Upper lobe of right lung (tissue), 1 donor: ENCODE results near the gene SLC4A5. TPM values are rescaled to one million over a fixed set of nuclear protein-coding genes. Genes with fewer than 3 reads are reported as not detected.
A peak's percentile ranks its signal among the peaks of the same experiment; 100 is the strongest.

Source experiments
- ATAC-seq: fragments of 200-7000 bp; cut with Tn5 transposase; one replicate; pipeline ENCODE4 v1.9.1; 2020; ENCODE audit warnings: mild to moderate bottlenecking, moderate library complexity
- DNase-seq: peaks from one replicate; pipeline ENCODE4 v3.0.0-alpha.2; 2020
- H3K27ac ChIP-seq: fragments of 200-600 bp; one replicate; pipeline ENCODE4 v1.8.0; 2022
- H3K27me3 ChIP-seq: fragments of 200-600 bp; one replicate; pipeline ENCODE4 v1.8.0; 2022; ENCODE audit warnings: mild to moderate bottlenecking
- H3K36me3 ChIP-seq: fragments of 200-600 bp; one replicate; pipeline ENCODE4 v1.8.0; 2022
- H3K4me1 ChIP-seq: fragments of 200-600 bp; one replicate; pipeline ENCODE4 v1.8.0; 2022
- H3K4me3 ChIP-seq: fragments of 200-600 bp; one replicate; pipeline ENCODE4 v1.8.0; 2022; ENCODE audit warnings: mild to moderate bottlenecking
- H3K9me3 ChIP-seq: fragments of 200-600 bp; one replicate; pipeline ENCODE4 v1.8.0; 2022
- intact Hi-C: fragments of 100-400 bp; cut with DNase I; formaldehyde crosslinking; loops from one replicate; pipeline ENCODE4 v1.11.0; 2022
- total RNA-seq: library from RNA; stranded (reverse); fragmentation: NEBNext Ultra II Directional; extraction: Animal tissue kit (Norgen Biotek cat#: 25700); gene quantifications from one replicate; pipeline ENCODE4 v1.2.1, GENCODE V29; 2021
- TF ChIP-seq, protein P1 (sequence below): fragments of 200-600 bp; IDR thresholded peaks from one replicate; pipeline ENCODE4 v1.8.0; 2022; ENCODE audit warnings: antibody characterized with exemption
- donor health status: DM: no; HTN: yes; CAD: no; lungs with severe emphysema.

Gene SLC4A5
- total RNA-seq, 1 donor from 2014 or later: 3.2 TPM

DNA sequence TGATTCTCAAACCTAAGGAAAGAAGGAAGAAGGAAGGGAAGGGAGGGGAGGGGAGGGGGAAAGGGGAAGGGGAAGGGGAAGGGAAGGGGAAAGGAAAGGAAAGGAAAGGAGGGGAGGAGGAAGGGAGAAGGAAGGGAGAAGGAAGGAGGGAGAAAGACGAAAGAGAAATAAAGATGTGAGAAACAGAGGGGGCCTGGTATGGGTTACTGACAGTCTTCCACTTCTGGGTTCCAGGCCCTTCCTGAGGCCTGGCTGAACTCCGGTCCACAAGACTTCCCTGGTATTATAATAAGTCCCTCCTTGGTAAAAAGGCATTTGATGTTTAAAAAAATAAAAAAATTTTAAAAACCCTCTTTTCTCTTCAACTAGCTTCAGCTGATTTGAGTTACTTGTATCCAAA is 17.4 kb downstream of the SLC4A5 start:
- DNase-seq: no peak
- Histone ChIP-seq H3K27ac (no peak overlapping the region), H3K9me3 (no peaks in the 10 kb centered on the region), H3K36me3 (no peaks in the 10 kb centered on the region), H3K4me3 (no peak overlapping the region), H3K27me3 (no peaks in the 10 kb centered on the region), H3K4me1 (no peaks in the 10 kb centered on the region)
- intact Hi-C loops: no loop called here
- TF ChIP-seq, protein P1, sequence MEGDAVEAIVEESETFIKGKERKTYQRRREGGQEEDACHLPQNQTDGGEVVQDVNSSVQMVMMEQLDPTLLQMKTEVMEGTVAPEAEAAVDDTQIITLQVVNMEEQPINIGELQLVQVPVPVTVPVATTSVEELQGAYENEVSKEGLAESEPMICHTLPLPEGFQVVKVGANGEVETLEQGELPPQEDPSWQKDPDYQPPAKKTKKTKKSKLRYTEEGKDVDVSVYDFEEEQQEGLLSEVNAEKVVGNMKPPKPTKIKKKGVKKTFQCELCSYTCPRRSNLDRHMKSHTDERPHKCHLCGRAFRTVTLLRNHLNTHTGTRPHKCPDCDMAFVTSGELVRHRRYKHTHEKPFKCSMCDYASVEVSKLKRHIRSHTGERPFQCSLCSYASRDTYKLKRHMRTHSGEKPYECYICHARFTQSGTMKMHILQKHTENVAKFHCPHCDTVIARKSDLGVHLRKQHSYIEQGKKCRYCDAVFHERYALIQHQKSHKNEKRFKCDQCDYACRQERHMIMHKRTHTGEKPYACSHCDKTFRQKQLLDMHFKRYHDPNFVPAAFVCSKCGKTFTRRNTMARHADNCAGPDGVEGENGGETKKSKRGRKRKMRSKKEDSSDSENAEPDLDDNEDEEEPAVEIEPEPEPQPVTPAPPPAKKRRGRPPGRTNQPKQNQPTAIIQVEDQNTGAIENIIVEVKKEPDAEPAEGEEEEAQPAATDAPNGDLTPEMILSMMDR: no peak
- no peak for ATAC-seq

DNA sequence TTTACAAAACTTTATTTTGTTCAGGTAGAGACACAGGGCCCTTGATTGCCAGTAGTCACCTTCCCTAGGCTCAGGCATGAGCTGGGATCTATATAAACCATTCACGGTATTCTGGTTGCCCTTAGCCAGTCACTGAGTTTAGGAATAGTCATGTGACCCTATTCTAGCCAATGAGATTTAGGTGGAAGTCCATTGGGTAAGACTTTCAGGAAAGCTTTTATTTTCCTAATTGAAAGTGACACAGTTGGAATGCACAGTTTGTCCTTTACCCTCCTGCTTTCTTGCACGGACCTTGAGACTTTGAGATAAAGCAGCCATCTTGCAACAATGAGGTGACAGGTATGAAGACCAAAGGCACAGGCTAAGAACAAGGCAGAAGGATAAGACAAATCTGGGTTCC is 21.5 kb downstream of the SLC4A5 start:
- H3K4me3 ChIP-seq: no peak overlapping the region
- no peak overlapping the region for H3K27ac ChIP-seq
- intact Hi-C loops: no loop called here
- no peaks in the 10 kb centered on the region for H3K27me3 ChIP-seq
- ATAC-seq: no peak
- H3K4me1 ChIP-seq: no peaks in the 10 kb centered on the region
- no peaks in the 10 kb centered on the region for H3K36me3 ChIP-seq
- DNase-seq: no peak
- no peaks in the 10 kb centered on the region for H3K9me3 ChIP-seq
- TF ChIP-seq, protein P1: no peak

DNA sequence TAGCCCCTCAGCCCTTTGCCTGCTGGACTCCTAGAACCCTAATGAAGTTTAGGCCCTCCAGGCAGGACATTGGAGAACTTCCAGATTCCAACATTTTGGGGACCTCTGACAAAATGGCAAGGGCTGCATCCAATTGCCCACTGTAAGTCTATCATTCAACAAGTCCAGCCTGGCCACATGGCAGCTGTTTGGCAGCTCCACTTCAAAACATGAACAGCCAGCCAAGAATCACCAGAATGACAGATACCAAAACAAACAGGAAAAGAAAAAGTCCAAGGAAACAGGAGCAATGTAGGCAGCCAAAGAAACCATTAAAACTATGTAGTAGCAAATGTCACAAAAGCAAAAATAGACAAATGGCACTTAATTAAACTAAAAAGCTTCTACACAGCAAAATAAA is 25.5 kb downstream of the SLC4A5 start:
- ATAC-seq (no peak), DNase-seq (no peak)
- TF ChIP-seq, protein P1: no peak
- no peaks in the 10 kb centered on the region for H3K4me1 ChIP-seq
- H3K4me3 ChIP-seq: no peak overlapping the region
- H3K9me3 ChIP-seq: no peaks in the 10 kb centered on the region
- no peak overlapping the region for H3K27ac ChIP-seq
- intact Hi-C loops: no loop called here
- no peaks in the 10 kb centered on the region for H3K36me3 ChIP-seq
- H3K27me3 ChIP-seq: no peaks in the 10 kb centered on the region

DNA sequence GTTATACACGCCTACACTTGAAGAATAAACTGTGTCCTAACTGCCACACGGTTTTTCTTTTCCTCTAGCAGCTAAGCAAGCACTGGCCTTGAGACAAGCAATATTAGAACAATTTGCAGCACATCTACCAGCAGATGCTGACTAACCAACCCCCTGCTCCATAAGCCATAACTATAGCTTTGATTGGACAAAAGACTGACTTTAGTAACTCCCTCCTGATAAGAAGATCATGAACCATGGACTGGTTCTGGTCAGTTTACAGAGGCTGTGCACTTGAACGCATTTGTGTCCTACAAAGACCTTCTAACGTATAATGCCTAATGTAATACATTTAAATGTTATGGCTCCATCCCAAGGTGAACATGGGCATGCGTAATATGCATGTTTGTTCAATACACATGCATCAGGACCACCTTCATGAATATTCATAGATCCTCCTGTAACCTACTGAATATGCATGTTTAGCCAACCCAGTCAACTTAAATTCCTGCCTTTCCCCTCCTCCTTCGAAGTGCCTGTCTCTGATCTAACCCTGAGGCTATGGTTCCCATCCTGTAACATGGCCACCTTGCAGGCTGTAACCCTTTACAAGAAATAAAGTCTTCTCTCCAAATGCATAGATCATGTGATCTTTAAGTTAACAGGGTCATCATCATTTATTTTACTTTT is 26.5 kb downstream of the SLC4A5 start:
- no peaks in the 10 kb centered on the region for H3K36me3 ChIP-seq
- intact Hi-C loops: no loop called here
- H3K4me3 ChIP-seq: no peak overlapping the region
- no peaks in the 10 kb centered on the region for H3K4me1 ChIP-seq
- H3K9me3 ChIP-seq: no peaks in the 10 kb centered on the region
- no peak overlapping the region for H3K27ac ChIP-seq
- ATAC-seq: no peak
- TF ChIP-seq, protein P1: no peak
- DNase-seq: no peak
- no peaks in the 10 kb centered on the region for H3K27me3 ChIP-seq

DNA sequence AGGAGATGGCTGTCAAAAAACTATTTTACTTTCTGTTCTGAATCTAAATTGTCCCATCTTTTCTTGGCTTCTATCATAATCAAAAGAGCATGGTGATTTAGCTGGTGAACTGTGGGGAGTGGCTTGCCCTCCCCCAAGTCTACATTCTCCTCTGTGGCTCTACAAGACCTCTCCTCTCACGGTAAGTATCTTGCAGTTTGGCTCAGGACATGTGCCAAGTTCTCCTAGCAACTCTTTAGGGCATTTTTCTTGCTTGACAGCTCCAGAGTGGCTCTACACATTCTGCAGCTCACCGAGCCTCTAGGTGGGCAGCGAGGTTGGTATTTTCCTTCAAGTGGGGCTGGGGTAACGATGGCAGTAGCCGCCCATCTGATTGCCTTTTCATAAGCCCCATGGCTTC is 29.1 kb downstream of the SLC4A5 start:
- Histone ChIP-seq H3K4me1 (no peaks in the 10 kb centered on the region), H3K9me3 (no peaks in the 10 kb centered on the region), H3K27ac (no peak overlapping the region), H3K36me3 (no peaks in the 10 kb centered on the region), H3K4me3 (no peak overlapping the region), H3K27me3 (no peaks in the 10 kb centered on the region)
- DNase-seq (no peak), ATAC-seq (peak; percentile 55)
- TF ChIP-seq, protein P1: no peak
- intact Hi-C loops: no loop called here

DNA sequence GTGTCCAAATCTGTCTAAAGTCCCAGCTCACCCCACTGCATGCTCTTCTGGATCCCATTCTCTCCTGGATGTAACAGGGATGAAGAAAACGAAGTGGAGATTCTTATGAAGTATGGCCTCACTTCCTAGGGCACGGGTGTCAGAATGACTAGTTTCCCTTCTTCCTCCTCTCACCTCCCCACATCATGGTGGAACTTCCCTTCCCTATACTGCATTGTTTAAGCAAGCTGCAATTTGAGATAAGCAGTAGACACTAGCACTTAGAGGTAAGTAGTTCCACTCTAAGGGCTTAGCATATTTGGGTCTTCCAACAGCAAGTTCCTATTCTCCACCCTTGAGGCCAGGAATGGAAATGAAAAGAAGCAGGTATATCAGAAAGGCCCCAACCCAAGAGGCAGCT is 29.7 kb downstream of the SLC4A5 start:
- Histone ChIP-seq H3K9me3 (no peaks in the 10 kb centered on the region), H3K27me3 (no peaks in the 10 kb centered on the region), H3K4me1 (no peaks in the 10 kb centered on the region), H3K27ac (no peak overlapping the region), H3K4me3 (no peak overlapping the region), H3K36me3 (no peaks in the 10 kb centered on the region)
- TF ChIP-seq, protein P1: no peak
- ATAC-seq (no peak), DNase-seq (no peak)
- intact Hi-C loops: no loop called here
